Activated T-helper 17 cell treated with anti-CD3 and anti-CD28 coated beads, Interleukin-2, amount 50 U/mL, for 72 hours (primary cell): ENCODE results near the gene C16orf92. TPM values are rescaled to one million over a fixed set of nuclear protein-coding genes. Genes with fewer than 3 reads are reported as not detected.

Source experiments
- ATAC-seq: fragments of 150-1000 bp; cut with Tn5 transposase; replicated peaks from 2 replicates; pipeline ENCODE4 v1.10.0; 2021; ENCODE audit warnings: mild to moderate bottlenecking, moderate library complexity
- H3K27ac Mint-ChIP-seq: one replicate; pipeline ENCODE4 v1.8.0; 2022; ENCODE audit warnings: mixed read lengths
- H3K27me3 Mint-ChIP-seq: one replicate; pipeline ENCODE4 v1.8.0; 2022; ENCODE audit warnings: mixed read lengths
- H3K36me3 Mint-ChIP-seq: one replicate; pipeline ENCODE4 v1.8.0; 2022; ENCODE audit warnings: low read depth, mild to moderate bottlenecking, mixed read lengths
- H3K4me1 Mint-ChIP-seq: one replicate; pipeline ENCODE4 v1.8.0; 2022; ENCODE audit warnings: mixed read lengths
- H3K4me3 Mint-ChIP-seq: one replicate; pipeline ENCODE4 v1.8.0; 2022; ENCODE audit warnings: mild to moderate bottlenecking, mixed read lengths
- H3K9me3 Mint-ChIP-seq: one replicate; pipeline ENCODE4 v1.8.0; 2022; ENCODE audit warnings: mixed read lengths
- total RNA-seq, 2 donors: library from RNA; stranded (reverse); gene quantifications; one replicate each; pipeline ENCODE4 v1.2.3, GENCODE V29; 2022

Gene C16orf92
- total RNA-seq, 2 donors from 2014 or later: not detected

- H3K27ac Mint-ChIP-seq: no peak overlapping the region
Measured at GRCh38 chr16:29985271-29985811, 37.7 kb upstream of the C16orf92 start.

DNA sequence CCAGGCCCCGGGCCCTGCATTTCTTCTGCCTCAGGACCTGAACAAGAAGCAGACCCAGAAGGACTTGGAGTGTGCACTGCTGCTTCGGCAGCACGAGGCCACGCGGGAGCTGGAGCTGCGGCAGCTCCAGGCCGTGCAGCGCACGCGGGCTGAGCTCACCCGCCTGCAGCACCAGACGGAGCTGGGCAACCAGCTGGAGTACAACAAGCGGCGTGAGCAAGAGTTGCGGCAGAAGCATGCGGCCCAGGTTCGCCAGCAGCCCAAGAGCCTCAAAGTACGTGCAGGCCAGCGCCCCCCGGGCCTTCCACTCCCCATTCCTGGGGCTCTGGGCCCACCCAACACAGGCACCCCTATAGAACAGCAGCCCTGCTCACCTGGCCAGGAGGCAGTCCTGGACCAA lies 36.8 kb upstream of the C16orf92 start:
- no peak for ATAC-seq
- no peak overlapping the region for H3K4me3 Mint-ChIP-seq
- H3K9me3 Mint-ChIP-seq: no peaks in the 10 kb centered on the region
- H3K27ac Mint-ChIP-seq: no peak overlapping the region
- H3K4me1 Mint-ChIP-seq: no peaks in the 10 kb centered on the region
- H3K27me3 Mint-ChIP-seq: no peaks in the 10 kb centered on the region
- peaks cover 85% of the 10 kb centered on the region for H3K36me3 Mint-ChIP-seq

More at GRCh38 chr16:29985271-29985811, 37.7 kb upstream of the C16orf92 start:
- H3K9me3 Mint-ChIP-seq: no peaks in the 10 kb centered on the region
- H3K36me3 Mint-ChIP-seq: peaks cover 90% of the 10 kb centered on the region
- H3K27me3 Mint-ChIP-seq: no peaks in the 10 kb centered on the region
- ATAC-seq: no peak
- no peak overlapping the region for H3K4me3 Mint-ChIP-seq
- no peaks in the 10 kb centered on the region for H3K4me1 Mint-ChIP-seq

GRCh38 chr16:29986931-29987330 lies 36.1 kb upstream of the C16orf92 start:
- Mint-ChIP-seq H3K4me3 (no peak overlapping the region), H3K36me3 (peaks cover 81% of the 10 kb centered on the region), H3K9me3 (no peaks in the 10 kb centered on the region), H3K4me1 (no peaks in the 10 kb centered on the region), H3K27ac (no peak overlapping the region), H3K27me3 (no peaks in the 10 kb centered on the region)
- ATAC-seq: no peak

GRCh38 chr16:29987371-29988085 lies 35.5 kb upstream of the C16orf92 start:
- H3K9me3 Mint-ChIP-seq: no peaks in the 10 kb centered on the region
- no peak overlapping the region for H3K27ac Mint-ChIP-seq
- no peak overlapping the region for H3K4me3 Mint-ChIP-seq
- ATAC-seq: no peak
- no peaks in the 10 kb centered on the region for H3K4me1 Mint-ChIP-seq
- peaks cover 80% of the 10 kb centered on the region for H3K36me3 Mint-ChIP-seq
- no peaks in the 10 kb centered on the region for H3K27me3 Mint-ChIP-seq

GRCh38 chr16:29988346-29989075 lies 34.5 kb upstream of the C16orf92 start:
- Mint-ChIP-seq H3K4me3 (no peak overlapping the region), H3K27ac (no peak overlapping the region), H3K36me3 (peaks cover 77% of the 10 kb centered on the region), H3K4me1 (no peaks in the 10 kb centered on the region), H3K27me3 (no peaks in the 10 kb centered on the region), H3K9me3 (no peaks in the 10 kb centered on the region)
- ATAC-seq: no peak

- H3K4me1 Mint-ChIP-seq: peaks cover 6% of the 10 kb centered on the region
- ATAC-seq: no peak
- H3K9me3 Mint-ChIP-seq: no peaks in the 10 kb centered on the region
- H3K36me3 Mint-ChIP-seq: peaks cover 77% of the 10 kb centered on the region
- no peak overlapping the region for H3K4me3 Mint-ChIP-seq
- no peaks in the 10 kb centered on the region for H3K27me3 Mint-ChIP-seq
- H3K27ac Mint-ChIP-seq: no peak overlapping the region
Measured at GRCh38 chr16:29989111-29989858, 33.7 kb upstream of the C16orf92 start.

- Mint-ChIP-seq H3K4me1 (peaks cover 10% of the 10 kb centered on the region), H3K27me3 (no peaks in the 10 kb centered on the region), H3K27ac (no peak overlapping the region), H3K9me3 (no peaks in the 10 kb centered on the region), H3K4me3 (no peak overlapping the region), H3K36me3 (peaks cover 74% of the 10 kb centered on the region)
- ATAC-seq: no peak
Measured at GRCh38 chr16:29990034-29990433, 33.0 kb upstream of the C16orf92 start.

DNA sequence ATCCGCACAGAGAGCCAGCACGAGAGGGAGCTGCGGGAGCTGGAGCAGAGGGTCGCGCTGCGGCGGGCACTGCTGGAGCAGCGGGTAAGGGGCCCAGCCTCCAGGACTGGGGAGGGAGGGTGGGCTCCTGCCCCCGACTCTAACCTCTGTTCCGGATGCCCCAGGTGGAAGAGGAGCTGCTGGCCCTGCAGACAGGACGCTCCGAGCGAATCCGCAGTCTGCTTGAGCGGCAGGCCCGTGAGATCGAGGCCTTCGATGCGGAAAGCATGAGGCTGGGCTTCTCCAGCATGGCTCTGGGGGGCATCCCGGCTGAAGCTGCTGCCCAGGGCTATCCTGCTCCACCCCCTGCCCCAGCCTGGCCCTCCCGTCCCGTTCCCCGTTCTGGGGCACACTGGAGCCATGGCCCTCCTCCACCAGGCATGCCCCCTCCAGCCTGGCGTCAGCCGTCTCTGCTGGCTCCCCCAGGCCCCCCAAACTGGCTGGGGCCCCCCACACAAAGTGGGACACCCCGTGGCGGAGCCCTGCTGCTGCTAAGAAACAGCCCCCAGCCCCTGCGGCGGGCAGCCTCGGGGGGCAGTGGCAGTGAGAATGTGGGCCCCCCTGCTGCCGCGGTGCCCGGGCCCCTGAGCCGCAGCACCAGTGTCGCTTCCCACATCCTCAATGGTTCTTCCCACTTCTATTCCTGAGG lies 32.0 kb upstream of the C16orf92 start:
- H3K36me3 Mint-ChIP-seq: peaks cover 74% of the 10 kb centered on the region
- no peak overlapping the region for H3K4me3 Mint-ChIP-seq
- ATAC-seq: no peak
- H3K9me3 Mint-ChIP-seq: no peaks in the 10 kb centered on the region
- no peak overlapping the region for H3K27ac Mint-ChIP-seq
- H3K4me1 Mint-ChIP-seq: peaks cover 10% of the 10 kb centered on the region
- H3K27me3 Mint-ChIP-seq: no peaks in the 10 kb centered on the region

DNA sequence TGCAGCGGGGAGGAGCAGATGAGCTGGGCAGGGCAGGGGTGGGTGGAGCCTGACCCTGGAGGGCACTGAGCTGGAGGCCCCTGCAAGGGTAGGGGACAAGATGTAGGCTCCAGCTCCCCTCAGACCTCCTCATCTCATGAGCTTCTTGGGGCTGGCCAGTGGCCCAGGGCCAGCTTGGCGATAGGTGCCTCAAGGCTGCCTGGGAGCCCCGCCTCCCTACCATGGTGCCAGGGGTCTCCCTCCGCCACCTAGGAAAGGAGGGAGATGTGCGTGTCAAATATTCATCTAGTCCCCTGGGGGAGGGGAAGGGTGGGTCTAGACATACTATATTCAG lies 31.5 kb upstream of the C16orf92 start:
- peaks cover 10% of the 10 kb centered on the region for H3K4me1 Mint-ChIP-seq
- peaks cover 74% of the 10 kb centered on the region for H3K36me3 Mint-ChIP-seq
- no peaks in the 10 kb centered on the region for H3K27me3 Mint-ChIP-seq
- ATAC-seq: no peak
- H3K9me3 Mint-ChIP-seq: no peaks in the 10 kb centered on the region
- no peak overlapping the region for H3K27ac Mint-ChIP-seq
- H3K4me3 Mint-ChIP-seq: no peak overlapping the region

- no peaks in the 10 kb centered on the region for H3K27me3 Mint-ChIP-seq
- H3K9me3 Mint-ChIP-seq: no peaks in the 10 kb centered on the region
- H3K36me3 Mint-ChIP-seq: peaks cover 79% of the 10 kb centered on the region
- H3K4me3 Mint-ChIP-seq: no peak overlapping the region
- no peak overlapping the region for H3K27ac Mint-ChIP-seq
- peaks cover 15% of the 10 kb centered on the region for H3K4me1 Mint-ChIP-seq
- ATAC-seq: no peak
Measured at GRCh38 chr16:29992344-29992967, 30.5 kb upstream of the C16orf92 start.

- Mint-ChIP-seq H3K9me3 (no peaks in the 10 kb centered on the region), H3K36me3 (peaks cover 81% of the 10 kb centered on the region), H3K4me1 (peaks cover 15% of the 10 kb centered on the region), H3K4me3 (peak overlapping the region; percentile 97), H3K27me3 (no peaks in the 10 kb centered on the region), H3K27ac (peak overlapping the region; percentile 95)
- no peak for ATAC-seq
Measured at GRCh38 chr16:29993191-29993902, 29.7 kb upstream of the C16orf92 start.

DNA sequence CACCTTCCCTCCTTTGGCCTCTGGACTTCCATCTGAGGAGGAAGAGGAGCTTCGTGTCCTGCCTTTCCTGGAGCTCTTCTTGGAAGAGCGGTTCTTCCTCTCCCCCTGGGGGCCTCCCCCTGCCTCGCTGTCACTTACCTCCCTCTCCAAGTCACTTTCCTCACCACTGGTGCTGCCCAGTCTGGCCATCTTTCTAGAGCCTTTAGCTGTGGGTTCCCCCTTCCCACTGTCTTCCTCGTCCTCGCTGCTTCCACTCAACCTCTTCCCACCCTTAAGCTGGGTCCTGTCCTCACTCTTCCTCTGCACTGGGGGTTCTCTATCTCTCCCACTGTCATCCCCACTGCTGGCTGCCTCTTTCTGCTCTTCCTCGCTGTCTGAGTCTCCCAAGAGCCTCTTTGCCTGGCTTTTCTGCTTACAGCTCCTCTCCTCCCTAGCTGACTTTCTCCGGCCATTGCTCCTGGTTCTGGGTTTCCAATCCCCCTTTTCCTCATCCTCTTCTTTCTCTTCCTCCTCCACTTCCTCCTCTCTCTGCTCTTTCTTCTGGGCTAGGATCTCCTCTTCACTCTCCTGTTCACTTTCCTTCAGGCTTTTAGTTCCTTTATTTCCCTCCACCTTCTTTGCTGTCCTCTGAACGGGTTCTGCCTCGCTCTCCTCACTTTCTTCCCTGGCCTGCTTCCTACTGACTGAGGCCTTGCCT lies 28.9 kb upstream of the C16orf92 start:
- peaks cover 16% of the 10 kb centered on the region for H3K4me1 Mint-ChIP-seq
- no peak for ATAC-seq
- H3K9me3 Mint-ChIP-seq: no peaks in the 10 kb centered on the region
- peak overlapping the region; percentile 97 for H3K4me3 Mint-ChIP-seq
- H3K36me3 Mint-ChIP-seq: peaks cover 81% of the 10 kb centered on the region
- H3K27ac Mint-ChIP-seq: peak overlapping the region; percentile 95
- no peaks in the 10 kb centered on the region for H3K27me3 Mint-ChIP-seq
